NCI-H1092 treated with DMSO at 0.1 percent for 48 hours (cell line): Measurements from ENCODE around the gene NAA40.
"Not testable (repeated sequence)": the region's sequence is repeated elsewhere in the genome, so short reads cannot be mapped to it uniquely, and the experiment has no call there.

Experiments
- DNase-seq: peaks from one replicate; lab custom pipeline; 2025; lab: John Stamatoyannopoulos, UW

NAA40 gene

DNA sequence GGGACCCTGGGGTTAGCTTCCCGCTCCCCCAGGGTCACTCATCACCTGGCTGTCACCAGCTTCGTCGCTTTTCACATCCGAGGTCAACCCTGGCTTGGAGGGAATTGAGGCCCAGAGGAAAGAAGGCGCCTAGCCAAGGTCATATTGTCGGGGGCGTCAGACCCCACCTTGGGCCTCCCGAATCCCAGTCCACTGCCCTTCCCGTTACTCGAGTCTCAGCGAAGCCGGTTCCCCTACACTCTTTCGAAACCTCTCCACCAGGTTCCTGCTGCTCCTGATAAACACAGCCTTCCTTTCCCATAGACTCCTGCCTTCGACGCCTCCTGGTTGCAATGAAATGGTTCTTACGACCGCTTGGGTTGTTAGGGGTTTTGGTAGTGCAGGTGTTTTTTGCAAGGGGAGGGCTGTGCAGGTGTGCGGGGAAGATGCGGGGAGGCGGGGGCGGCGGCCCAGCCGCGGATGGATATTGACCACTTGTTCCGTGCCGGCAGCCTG, 642 bp downstream of the NAA40 start:
- peak; percentile 43 for DNase-seq

- DNase-seq: no peak
Measured at GRCh38 chr11:63940786-63941185, 2.0 kb downstream of the NAA40 start.

GRCh38 chr11:63941901-63942300, 3.1 kb downstream of the NAA40 start:
- DNase-seq: no peak

- DNase-seq: no peak
Measured at GRCh38 chr11:63942803-63943202, 4.0 kb downstream of the NAA40 start.

GRCh38 chr11:63944987-63945386, 6.2 kb downstream of the NAA40 start:
- DNase-seq: no peak

- DNase-seq: peak; percentile 74
Measured at GRCh38 chr11:63945477-63946163, 6.8 kb downstream of the NAA40 start.

DNA sequence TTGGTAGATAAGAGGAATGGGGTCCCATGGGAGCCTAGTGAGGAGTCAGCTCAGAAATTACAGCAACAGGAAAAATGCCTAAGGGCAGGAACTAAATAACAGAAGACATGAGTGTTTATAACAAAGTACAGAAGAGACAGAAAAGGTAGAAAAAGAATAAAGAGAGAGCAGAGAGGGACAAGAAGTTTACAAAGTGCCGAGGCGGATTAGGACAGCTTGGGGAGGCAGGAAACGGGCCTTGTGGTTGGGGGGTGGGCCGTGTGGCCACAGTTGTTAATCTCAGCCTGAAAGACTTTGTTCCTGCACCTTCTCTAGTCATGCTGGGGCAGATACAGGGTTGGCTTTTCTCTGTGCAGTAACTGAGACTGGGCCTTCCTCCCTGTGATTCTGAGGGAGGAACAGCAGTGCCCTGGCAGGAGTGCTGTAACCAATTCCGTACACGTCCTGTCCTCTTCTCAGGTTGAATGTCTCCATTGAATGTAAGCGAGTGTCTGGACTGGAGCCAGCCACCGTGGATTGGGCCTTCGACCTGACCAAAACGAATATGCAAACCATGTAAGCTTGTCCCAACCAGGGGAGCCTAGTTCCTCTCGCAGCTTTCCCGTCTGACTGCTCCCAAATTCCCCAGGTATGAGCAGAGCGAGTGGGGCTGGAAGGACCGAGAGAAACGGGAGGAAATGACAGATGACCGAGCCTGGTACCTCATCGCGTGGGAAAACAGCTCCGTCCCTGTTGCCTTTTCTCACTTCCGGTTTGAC, 13.2 kb downstream of the NAA40 start:
- no peak for DNase-seq

- DNase-seq: no peak
Measured at GRCh38 chr11:63952570-63952969, 13.8 kb downstream of the NAA40 start.

- no peak for DNase-seq
Measured at GRCh38 chr11:63958008-63958407, 19.2 kb downstream of the NAA40 start.

GRCh38 chr11:63961608-63962412, 23.0 kb downstream of the NAA40 start:
- DNase-seq: peak; percentile 22

DNA sequence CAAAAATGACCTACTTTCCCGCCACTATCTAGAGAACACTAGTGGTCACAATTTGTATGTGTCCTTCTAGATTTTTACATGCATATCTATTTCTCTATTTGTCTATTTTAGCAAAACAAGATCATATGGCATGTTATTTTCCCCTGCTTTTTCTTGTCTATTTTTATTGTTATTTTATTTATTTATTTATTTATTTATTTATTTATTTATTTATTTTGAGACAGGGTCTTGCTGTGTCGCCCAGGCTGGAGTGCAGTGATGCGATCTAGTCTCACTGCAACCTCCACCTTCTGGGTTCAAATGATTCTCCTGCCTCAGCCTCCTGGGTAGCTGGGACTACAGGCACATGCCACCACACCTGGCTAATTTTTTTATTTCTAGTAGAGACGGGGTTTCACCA, 25.1 kb downstream of the NAA40 start:
- not testable (repeated sequence) for DNase-seq

GRCh38 chr11:63966444-63966843, 27.6 kb downstream of the NAA40 start:
- DNase-seq: no peak

DNA sequence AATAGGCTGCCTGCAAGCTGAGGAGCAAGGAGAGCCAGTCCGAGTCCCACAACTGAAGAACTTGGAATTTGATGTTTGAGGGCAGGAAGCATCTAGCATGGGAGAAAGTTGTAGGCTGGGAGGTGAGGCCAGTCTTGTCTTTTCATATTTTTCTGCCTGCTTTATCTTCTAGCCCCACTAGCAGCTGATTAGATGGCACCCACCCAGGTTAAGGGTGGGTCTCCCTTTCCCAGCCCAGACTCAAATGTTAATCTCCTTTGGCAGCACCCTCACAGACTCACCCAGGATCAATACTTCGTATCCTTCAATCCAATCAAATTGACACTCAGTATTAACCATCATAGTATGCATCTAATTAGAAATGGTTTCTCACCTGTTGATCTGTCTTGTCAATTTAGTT, 30.7 kb downstream of the NAA40 start:
- no peak for DNase-seq

DNA sequence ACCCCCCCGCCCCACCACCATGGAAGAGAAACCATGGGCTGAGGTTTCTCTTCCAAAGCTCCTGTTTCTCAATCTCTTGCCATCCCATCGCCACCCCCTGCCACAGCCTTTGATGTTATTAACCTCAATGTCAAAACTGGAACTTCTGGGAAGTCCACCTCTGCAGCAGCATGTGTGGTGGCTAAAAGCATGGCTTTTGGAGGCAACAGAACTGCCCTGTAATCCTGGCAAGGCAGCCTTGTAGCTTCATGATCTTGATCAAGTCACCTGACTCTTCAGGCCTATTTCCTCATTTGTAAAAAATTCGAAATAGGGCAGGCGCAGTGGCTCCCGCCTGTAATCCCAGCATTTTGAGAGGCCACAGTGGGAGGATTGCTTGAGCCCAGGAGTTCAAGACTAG, 32.1 kb downstream of the NAA40 start:
- DNase-seq: no peak

GRCh38 chr11:63973912-63974258, 35.1 kb downstream of the NAA40 start:
- DNase-seq: not testable (repeated sequence)

GRCh38 chr11:63974259-63975143, 35.7 kb downstream of the NAA40 start, which contains the start of gene COX8A:
TSS of gene COX8A (plus strand) at chr11:63974620. CDS start at chr11:63974681, 61 bp downstream.
- DNase-seq: peak; percentile 100

DNA sequence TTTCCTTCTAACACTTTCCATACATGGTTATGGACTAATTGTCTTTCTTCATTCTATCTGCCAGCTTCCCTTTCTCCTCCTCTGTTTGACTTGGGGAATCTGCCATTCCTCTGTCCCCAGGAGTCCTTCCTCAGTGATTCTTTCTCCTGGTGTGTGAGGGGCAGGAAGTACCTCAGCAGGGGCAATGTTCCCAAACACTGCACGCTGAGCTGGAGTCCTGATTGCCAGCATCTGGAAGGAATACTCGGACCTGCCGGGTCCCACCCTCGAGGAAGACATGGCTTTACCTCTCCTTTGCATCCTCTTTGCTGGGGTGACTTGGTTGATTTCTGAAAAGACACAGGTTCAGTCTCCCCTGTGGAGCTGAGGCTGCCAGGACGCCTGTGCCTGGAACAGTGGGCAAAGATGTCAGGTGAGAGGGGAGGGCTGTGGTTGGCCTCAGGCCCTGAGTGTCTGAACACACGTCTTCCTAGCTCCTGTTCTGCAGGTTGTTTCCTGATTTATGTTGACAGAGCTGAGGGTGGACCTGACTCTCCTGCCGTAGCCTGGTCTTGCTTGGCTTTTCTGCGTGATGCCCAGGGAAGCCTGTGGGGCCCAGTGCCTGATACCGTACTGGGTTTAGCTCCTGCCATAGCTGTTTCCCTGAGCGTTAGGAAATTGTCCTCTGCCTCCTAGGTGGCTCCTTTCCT, 39.9 kb downstream of the NAA40 start:
- DNase-seq: no peak

- no peak for DNase-seq
Measured at GRCh38 chr11:63979426-63979825, 40.6 kb downstream of the NAA40 start.

DNA sequence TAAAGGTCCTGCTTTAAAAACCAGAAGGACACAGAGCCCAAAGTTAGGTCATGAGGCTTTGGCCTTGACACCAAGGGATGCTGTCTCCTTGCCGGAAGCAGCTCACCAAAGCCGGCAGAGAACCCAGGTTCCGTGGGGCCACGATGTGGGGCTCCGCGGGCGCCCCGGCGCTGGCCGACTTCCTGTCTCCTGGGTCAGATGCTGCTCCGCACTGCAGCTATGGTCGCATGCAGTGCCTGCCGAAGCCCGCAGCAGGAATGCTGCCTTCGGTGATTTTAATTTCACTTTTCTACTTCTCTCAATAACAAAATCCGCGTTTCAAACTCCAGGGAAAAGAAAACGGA, 47.0 kb downstream of the NAA40 start:
- no peak for DNase-seq

GRCh38 chr11:63986156-63986931, 47.5 kb downstream of the NAA40 start, which contains the start of gene OTUB1:
TSS of gene OTUB1 (plus strand) at chr11:63986438. CDS start at chr11:63986457, 19 bp downstream.
- peak; percentile 93 for DNase-seq
